ENCODE data around the gene IL18BP. TPM values are rescaled to one million over a fixed set of nuclear protein-coding genes. Genes with fewer than 3 reads are reported as not detected.

Gene IL18BP
- total and polyA plus RNA-seq, 10 of the 15 experiments (the other 5 are each of a cell fraction or from before 2014, with no cell fraction given), result 2.6 to 18.1 (median 10.7) TPM

DNA sequence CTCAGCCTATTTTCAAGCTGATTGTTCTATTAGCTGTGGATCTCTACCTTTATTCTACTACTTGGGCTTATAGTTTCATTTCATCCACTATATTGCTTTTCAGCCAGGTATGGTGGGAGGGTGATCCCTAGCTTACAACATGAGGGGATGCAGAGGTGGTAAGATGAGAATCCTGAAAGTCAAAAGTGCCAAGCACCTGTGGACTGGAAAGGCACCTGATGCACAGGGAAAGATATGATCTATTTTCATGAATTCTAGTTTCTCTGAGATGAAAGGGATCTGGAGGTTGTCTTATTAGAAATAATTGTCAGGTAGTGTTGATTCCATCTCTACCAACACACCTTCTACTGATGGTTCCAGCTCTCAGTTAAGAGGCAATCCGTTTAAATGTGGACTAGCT is 21.6 kb upstream of the IL18BP start:
- WGBS (ENCODE audit: insufficient coverage, insufficient replicate concordance, low lambda C conversion rate, missing lambda C conversion rate), result 38% methylated on average over 1 of the region's 1 CpG
- no peak overlapping the region for H3K27ac ChIP-seq (ENCODE audit: control insufficient read depth, insufficient read depth)
- no peak overlapping the region for H3K4me3 ChIP-seq
- no peaks in the 10 kb centered on the region for H3K27me3 ChIP-seq (replicated peaks in 1 of 2; ENCODE audit: control insufficient read depth in 2 of 2, insufficient read depth in 2 of 2, low read length in 1 of 2)
- ATAC-seq (no peak), FAIRE-seq (no peak), DNase-seq (ENCODE audit: low read depth, low spot score) (no peak)
- POLR2A ChIA-PET, result interaction anchor here (0.7 to 1.3 kb wide), 5 partner anchors 14 to 115 kb away, joined by 3 to 5 read pairs (median 3); no protein-coding TSS in a partner anchor
- H3K9me3 ChIP-seq (replicated peaks; ENCODE audit: control insufficient read depth, insufficient read depth, low read length), result no peaks in the 10 kb centered on the region
- H3K4me1 ChIP-seq (ENCODE audit: control insufficient read depth, insufficient read depth, low read length), result peaks cover 10% of the 10 kb centered on the region
- H3K36me3 ChIP-seq (ENCODE audit: control insufficient read depth in 2 of 2, insufficient read depth in 2 of 2, low read length in 1 of 2), result peaks cover 6 to 21% of the 10 kb centered on the region in 2 experiments
- no peak overlapping the region for H3K9ac ChIP-seq (ENCODE audit: control insufficient read depth, insufficient read depth, low read length)
- H3K79me2 ChIP-seq (ENCODE audit: control insufficient read depth, insufficient read depth, low read length), result no peaks in the 10 kb centered on the region
- in situ Hi-C loops (cut with MboI), result no loop called here
- no peaks in the 10 kb centered on the region for H4K20me1 ChIP-seq (ENCODE audit: control insufficient read depth, insufficient read depth)
- CTCF ChIA-PET, result interaction anchor here (0.7 to 9.1 kb wide), 37 partner anchors 11 to 457 kb away, joined by 3 to 138 read pairs (median 5); partner anchors contain the start of genes ANAPC15, CLPB, IL18BP and RNF121
- H2AFZ ChIP-seq (ENCODE audit: control insufficient read depth, low read depth, low read length), result no peak overlapping the region
- TF ChIP-seq ATF7 (IDR thresholded peaks at IDR 0.05; ENCODE audit: low read depth) (no peak), TBL1XR1 (IDR thresholded peaks at IDR 0.05; ENCODE audit: low read depth, low read length) (no peak), IKZF2 (IDR thresholded peaks at IDR 0.05) (no peak), FOXM1 (IDR thresholded peaks at IDR 0.05; ENCODE audit: low read depth, low read length) (no peak), MYB (IDR thresholded peaks at IDR 0.05; ENCODE audit: borderline replicate concordance, low read depth, low read length) (no peak), CEBPZ (IDR thresholded peaks at IDR 0.05; ENCODE audit: low read depth, low read length) (no peak), PKNOX1 (IDR thresholded peaks at IDR 0.05) (no peak)
- intact Hi-C loops (cut with micrococcal nuclease; ENCODE audit: unreplicated experiment), result loop anchor here (1.0 kb wide), 2 partner anchors 38 to 114 kb away; no protein-coding TSS in a partner anchor
- H3K4me2 ChIP-seq (ENCODE audit: control insufficient read depth, insufficient read depth), result no peak overlapping the region
- RAD21 ChIA-PET (ENCODE audit: unreplicated experiment), result interaction anchor here (0.7 to 3.7 kb wide), 19 partner anchors 9 to 454 kb away, joined by 3 to 51 read pairs (median 11); partner anchors contain the start of genes IL18BP, RNF121 and XNDC1N
- no TSS peak for BruUV-seq (replicated peaks)
- SMC1A ChIA-PET (ENCODE audit: uncharacterized antibody, unreplicated experiment), result interaction anchor here (0.6 to 5.6 kb wide), 32 partner anchors 10 to 470 kb away, joined by 3 to 67 read pairs (median 4); partner anchors contain the start of genes IL18BP, RNF121 and XNDC1N

Measured in GM12878 (cell line).